Epithelial cell of prostate (primary cell): ENCODE measurements around the gene TMCC3.

ENCODE experiments used
- DNase-seq: peaks from one replicate; pipeline ENCODE4 v3.0.0-alpha.2; 2011; ENCODE audit warnings: low read depth, low spot score
- H3K27ac ChIP-seq: fragments of 450-650 bp; 2 replicates; pipeline ENCODE4 v1.5.1; 2017; ENCODE audit warnings: mild to moderate bottlenecking

Gene TMCC3

GRCh38 chr12:94674835-94675234 lies 24.5 kb upstream of the TMCC3 start:
- no peak for DNase-seq
- no peak overlapping the region for H3K27ac ChIP-seq

DNA sequence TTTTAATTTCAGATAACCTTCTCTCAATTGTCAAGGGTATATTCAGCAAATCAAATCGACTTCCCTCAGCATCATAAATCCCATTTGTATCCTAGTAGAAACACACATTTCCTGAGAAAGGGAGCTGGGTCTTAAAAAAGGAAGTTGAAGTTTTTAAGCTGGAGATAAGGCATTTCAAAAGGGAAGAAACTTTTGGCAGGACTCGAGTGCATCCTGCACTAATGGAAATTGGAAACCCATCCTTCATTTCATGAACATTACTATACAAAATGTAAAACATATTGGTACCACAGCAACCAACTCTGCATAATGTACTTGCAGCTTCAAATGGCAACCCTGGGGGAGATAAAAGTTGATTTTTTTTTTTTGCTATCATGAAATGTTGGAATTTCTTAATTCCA lies 23.7 kb upstream of the TMCC3 start:
- no peak for DNase-seq
- H3K27ac ChIP-seq = no peak overlapping the region

GRCh38 chr12:94673496-94673895 lies 23.1 kb upstream of the TMCC3 start:
- no peak for DNase-seq
- H3K27ac ChIP-seq = no peak overlapping the region

DNA sequence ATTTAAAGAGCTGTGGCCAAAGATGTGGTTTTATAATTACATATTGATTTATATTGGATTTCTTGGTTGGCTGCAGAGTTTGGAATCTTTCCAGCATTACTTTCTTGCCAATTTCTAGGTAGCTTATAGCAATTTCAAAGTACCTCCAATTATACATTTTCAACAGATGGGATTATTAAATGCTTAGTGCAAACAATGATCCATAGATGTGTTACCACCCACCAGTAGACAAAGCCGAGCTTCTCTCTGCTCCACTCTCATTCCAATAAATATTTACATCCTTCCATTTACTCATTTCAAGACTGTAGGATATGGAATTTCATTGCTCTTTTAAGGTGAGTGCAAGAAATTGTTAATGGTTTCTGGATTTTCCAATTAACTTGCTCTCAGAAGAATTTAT lies 21.6 kb upstream of the TMCC3 start:
- DNase-seq = no peak
- H3K27ac ChIP-seq = no peak overlapping the region

DNA sequence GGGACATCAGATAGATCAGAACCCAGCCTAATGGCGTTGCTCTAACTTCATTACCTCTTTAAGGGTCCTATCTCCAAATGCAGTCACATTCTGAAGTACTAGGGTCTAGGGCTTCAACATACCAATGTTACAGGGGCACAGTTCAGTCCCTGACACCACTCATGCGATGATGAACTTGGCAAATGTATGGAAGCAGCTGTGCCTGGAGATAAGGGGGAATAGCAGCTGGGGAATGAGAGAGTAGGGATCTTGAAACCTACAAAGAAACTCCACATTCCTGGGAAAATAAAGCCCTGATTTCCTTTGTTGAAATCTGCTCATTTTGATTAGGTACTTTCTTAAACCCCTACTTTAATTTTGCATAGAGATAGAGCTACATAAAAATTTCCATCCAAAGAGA lies 20.5 kb upstream of the TMCC3 start:
- no peak overlapping the region for H3K27ac ChIP-seq
- DNase-seq = no peak

- no peak for DNase-seq
Measured at GRCh38 chr12:94670075-94670474, 19.7 kb upstream of the TMCC3 start.

DNA sequence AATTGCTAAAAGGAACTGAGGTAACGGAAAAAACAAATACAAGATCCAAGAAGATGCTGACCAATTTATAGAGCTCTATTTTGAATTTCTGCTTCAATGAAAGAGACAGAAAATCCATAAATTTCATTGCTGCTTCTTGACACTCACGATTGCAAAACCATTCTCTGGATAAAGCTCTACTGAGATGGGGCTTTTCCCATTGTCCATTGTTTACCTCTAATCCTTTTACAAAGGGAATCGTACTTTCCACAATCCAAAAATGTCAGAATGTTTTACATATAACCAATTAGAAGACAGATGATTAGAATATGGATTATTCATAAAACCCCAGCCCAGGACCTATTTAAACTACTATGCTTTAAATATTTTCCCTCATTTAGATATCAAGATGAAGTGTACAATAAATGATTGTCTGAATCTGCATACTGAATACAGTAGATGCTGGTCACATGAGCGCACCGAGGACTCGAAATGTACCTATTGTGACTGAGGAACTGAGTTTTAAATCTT lies 16.7 kb upstream of the TMCC3 start:
- H3K27ac ChIP-seq = no peak overlapping the region
- no peak for DNase-seq

More at GRCh38 chr12:94670075-94670474, 19.7 kb upstream of the TMCC3 start:
- no peak overlapping the region for H3K27ac ChIP-seq

DNA sequence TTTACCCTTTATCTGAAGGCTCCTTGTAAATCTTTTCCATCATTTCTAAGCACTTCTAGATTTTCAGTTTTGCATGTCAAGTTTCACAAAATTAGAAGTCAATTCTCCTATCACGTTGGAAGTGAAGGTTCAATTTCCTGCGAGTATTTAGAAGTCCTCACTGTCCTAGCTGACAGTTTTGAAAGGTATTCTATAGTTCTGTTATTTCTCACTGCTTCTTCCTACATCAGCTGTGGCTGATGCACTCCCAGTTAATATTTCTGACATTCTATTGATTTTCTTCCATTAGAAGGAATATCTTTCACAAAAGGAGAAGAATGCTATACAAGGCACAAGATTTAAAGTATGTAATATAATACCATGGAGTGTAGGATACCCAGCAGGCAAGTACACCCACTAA lies 15.8 kb upstream of the TMCC3 start:
- no peak overlapping the region for H3K27ac ChIP-seq
- no peak for DNase-seq

GRCh38 chr12:94663702-94664101 lies 13.3 kb upstream of the TMCC3 start:
- H3K27ac ChIP-seq = no peak overlapping the region
- no peak for DNase-seq

GRCh38 chr12:94663071-94663470 lies 12.7 kb upstream of the TMCC3 start:
- DNase-seq = no peak
- no peak overlapping the region for H3K27ac ChIP-seq

- H3K27ac ChIP-seq = peak overlapping the region; percentile 69
- peak; percentile 97 for DNase-seq
Measured at GRCh38 chr12:94660436-94660835, 10.1 kb upstream of the TMCC3 start.

DNA sequence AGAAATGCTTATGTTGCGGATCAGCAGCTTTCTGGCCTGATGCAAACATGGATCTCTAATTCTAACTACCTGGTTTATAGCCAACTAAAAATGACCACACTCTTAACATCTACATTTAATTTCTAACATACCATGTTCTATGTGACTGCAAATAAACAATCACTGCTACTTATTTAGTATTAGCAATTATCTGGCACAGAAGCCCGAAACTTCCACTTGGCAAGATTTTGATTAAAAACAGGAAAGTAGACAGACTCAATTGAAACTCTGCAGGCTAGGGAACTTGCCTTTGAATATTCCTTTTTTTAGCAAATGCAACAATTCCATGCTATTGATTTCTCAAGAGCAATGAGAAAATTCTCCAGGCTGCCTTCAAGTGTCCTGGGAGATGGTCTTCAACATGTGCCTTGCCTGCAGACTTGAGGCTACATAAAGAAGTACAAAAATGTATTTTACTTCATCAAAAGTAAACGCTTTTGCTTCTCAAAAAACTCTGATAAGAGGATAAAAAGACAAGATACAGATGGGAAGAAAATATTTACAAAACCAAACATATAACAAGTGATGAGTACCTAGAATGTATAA lies 9.1 kb upstream of the TMCC3 start:
- H3K27ac ChIP-seq = peak overlapping the region; percentile 69
- DNase-seq = no peak

DNA sequence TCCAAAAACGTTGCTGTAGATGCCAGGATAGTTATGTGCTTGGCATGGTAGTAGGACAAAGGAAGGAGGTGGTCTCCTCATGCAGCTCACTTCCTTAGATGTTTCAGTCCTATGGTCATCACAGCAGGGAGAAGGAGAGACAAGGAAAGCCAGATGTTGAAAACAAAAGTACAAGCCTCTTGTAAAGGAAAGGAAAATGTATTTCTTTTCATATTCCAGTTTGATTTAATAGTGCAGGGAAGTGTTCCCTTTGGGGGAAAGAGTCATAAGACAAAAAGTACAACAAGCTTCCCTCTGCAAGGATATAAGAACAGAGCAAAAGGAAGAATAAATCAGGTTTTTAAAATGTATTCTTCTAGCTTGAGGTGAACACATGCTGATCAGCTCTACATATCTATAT lies 8.6 kb upstream of the TMCC3 start:
- no peak overlapping the region for H3K27ac ChIP-seq
- DNase-seq = no peak

DNA sequence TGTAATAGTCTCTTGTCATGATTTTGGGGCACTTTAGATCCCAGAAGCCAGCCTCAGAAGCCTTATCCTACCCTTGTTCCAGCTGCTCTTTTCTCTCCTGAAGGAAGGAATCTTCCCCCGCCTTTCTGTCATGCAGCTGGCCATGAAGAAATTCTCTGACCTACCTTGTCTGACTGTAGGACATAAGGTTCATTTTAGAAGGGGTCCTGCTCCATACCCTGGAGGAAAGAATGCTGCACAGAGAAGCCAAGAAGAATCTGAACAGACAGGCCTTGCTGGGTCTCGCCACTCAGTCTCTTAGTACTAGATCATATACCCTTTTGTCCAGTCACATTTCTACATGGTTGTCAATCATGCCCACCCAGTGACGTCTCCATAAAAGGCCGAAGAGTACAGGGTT lies 6.2 kb upstream of the TMCC3 start:
- no peak for DNase-seq
- peak overlapping the region; percentile 30 for H3K27ac ChIP-seq

DNA sequence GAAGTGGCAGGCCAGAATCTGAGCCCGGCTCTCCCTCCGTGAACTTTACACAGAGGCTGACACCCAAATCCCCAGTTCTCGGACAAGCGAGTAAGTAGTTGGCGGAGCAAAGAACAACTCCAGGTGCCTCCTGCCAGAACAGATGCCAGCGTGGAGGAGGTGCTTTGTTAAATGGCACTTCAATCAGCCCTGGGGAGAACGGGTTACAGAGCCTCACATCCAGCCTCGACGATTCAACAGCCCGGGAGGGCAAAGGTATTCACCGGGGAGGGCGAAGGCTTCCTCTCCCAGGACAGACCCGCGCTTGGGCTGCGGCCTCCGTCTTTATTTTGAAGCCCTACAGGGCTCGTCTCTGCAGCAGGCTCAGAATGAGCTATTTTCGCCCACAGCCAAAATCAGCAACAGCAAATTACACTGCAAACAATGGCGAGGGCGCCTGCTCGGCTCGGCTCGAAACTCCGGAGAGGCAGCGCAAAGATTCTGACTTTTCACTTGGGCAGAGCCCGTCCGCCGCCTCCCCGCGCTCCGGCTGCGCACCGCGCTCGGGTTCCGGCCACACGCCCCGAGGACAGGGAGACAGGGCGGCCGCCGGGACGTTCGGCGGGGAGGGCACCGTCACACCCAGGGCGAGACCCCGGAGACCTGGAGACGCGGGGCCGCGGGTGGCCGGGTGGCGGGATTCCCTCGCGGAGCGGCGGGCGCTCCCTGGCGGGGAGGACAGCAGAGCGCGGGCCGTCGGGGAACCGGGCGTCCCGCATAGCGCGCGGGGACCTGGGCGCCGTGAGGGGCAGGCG lies 811 bp downstream of the TMCC3 start:
- peak overlapping the region; percentile 73 for H3K27ac ChIP-seq
- DNase-seq = no peak

- DNase-seq = no peak
- peak overlapping the region; percentile 73 for H3K27ac ChIP-seq
Measured at GRCh38 chr12:94648578-94648977, 1.8 kb downstream of the TMCC3 start.

GRCh38 chr12:94644141-94644979 lies 6.0 kb downstream of the TMCC3 start:
- DNase-seq = peak; percentile 86
- peak overlapping the region; percentile 97 for H3K27ac ChIP-seq

DNA sequence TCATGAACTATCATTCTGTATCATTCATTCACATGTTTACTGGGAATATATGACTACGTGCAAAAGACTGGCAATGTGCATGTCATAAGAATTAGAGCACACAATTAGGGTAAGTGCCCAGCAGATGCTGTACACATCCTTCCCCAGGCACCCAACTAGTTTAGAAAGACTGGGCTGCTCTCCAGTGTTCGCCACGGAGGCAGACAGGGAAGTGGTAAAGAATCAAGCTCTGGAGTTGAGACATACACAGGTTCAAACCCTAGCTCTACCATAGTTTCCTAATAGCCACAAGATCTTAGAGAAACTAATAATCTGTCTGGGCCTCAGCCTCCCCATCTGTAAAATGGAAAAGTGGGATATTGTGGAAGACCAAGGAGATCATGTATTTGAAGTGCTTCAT lies 6.8 kb downstream of the TMCC3 start:
- peak overlapping the region; percentile 97 for H3K27ac ChIP-seq
- DNase-seq = no peak

DNA sequence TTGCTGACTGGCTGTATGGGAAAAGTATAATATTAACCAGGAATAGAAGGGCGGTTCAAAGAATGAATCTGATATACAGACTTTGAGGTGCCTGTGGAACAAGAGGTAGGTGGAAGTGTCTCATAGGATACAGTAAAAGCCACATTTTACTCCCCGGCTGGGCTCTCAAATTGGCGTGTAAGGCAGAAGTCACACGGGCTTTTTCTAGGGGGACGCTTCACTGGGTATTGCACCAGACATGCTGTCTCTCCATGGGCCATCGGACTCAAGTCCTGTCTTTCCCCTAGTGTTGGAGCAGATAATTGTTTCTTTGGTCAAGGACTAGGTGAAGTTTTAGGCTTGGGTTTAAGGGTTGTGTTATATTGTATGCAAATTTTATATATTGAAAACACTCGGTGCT lies 9.1 kb downstream of the TMCC3 start:
- peak overlapping the region; percentile 67 for H3K27ac ChIP-seq
- no peak for DNase-seq

GRCh38 chr12:94640134-94640928 lies 10.0 kb downstream of the TMCC3 start:
- DNase-seq = no peak
- H3K27ac ChIP-seq = peak overlapping the region; percentile 67
